ENCODE results near the gene OR51G2.

OR51G2 gene

GRCh38 chr11:4865855-4866254 lies 53.3 kb downstream of the OR51G2 start:
- no peak for DNase-seq (ENCODE audit: low read depth in 4 of 4, low spot score in 1 of 4)

- DNase-seq (ENCODE audit: low read depth in 4 of 4, low spot score in 1 of 4), result no peak
These were observed 55.3 kb downstream of the OR51G2 start for GRCh38 chr11:4863876-4864275.

Measured in stimulated activated CD4-positive, alpha-beta T cell treated with anti-CD3 and anti-CD28 coated beads, Interleukin-1b, Interleukin-23, amount 100 ng/mL, for 24 hours (primary cell).